ENCODE results near the gene PPP3CB. TPM values are rescaled to one million over a fixed set of nuclear protein-coding genes. Genes with fewer than 3 reads are reported as not detected.

PPP3CB gene
- total RNA-seq, 1 experiment from 2014 or later, result 27.5 TPM

GRCh38 chr10:73471226-73471625 lies 24.6 kb downstream of the PPP3CB start:
- Mint-ChIP-seq H3K36me3 (ENCODE audit: insufficient read depth, unreplicated experiment) (peaks cover 18% of the 10 kb centered on the region), H3K27ac (ENCODE audit: unreplicated experiment) (no peak overlapping the region), H3K27me3 (ENCODE audit: unreplicated experiment) (no peaks in the 10 kb centered on the region), H3K4me1 (ENCODE audit: low read depth, unreplicated experiment) (no peaks in the 10 kb centered on the region), H3K9me3 (ENCODE audit: low read depth, unreplicated experiment) (no peaks in the 10 kb centered on the region), H3K4me3 (ENCODE audit: low read depth, unreplicated experiment) (no peak overlapping the region)
- intact Hi-C loops (cut with micrococcal nuclease; ENCODE audit: unreplicated experiment), result no loop called here
- no peak for DNase-seq
- CTCF ChIA-PET, result no interaction called here
- BruUV-seq (replicated peaks), result no TSS peak
- no peak for TF ChIP-seq CTCF (IDR thresholded peaks at IDR 0.05; ENCODE audit: unreplicated experiment)

DNA sequence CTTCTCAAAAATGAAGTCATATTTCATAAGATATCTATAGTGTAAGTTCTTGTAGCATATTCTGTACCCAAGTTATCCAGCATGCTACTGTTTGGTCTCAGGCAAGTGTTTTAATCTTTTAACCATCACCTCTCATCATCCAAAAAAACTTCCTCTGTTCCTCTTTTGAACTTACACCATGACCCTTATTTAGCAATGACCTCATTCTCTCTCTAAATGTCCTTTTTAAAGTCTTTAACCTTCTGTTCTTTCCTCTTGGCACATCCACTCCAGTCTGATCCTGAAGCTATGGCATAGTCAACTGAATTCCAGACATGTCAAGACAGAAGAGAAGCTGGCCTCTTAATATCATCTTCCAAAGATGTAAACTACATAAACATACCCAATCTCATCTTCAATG lies 26.2 kb downstream of the PPP3CB start:
- H3K4me3 Mint-ChIP-seq (ENCODE audit: low read depth, unreplicated experiment), result no peak overlapping the region
- BruUV-seq (replicated peaks), result no TSS peak
- H3K36me3 Mint-ChIP-seq (ENCODE audit: insufficient read depth, unreplicated experiment), result peaks cover 16% of the 10 kb centered on the region
- TF ChIP-seq CTCF (IDR thresholded peaks at IDR 0.05; ENCODE audit: unreplicated experiment), result no peak
- no peak for DNase-seq
- H3K27ac Mint-ChIP-seq (ENCODE audit: unreplicated experiment), result no peak overlapping the region
- no peaks in the 10 kb centered on the region for H3K4me1 Mint-ChIP-seq (ENCODE audit: low read depth, unreplicated experiment)
- intact Hi-C loops (cut with micrococcal nuclease; ENCODE audit: unreplicated experiment), result no loop called here
- no peaks in the 10 kb centered on the region for H3K9me3 Mint-ChIP-seq (ENCODE audit: low read depth, unreplicated experiment)
- no peaks in the 10 kb centered on the region for H3K27me3 Mint-ChIP-seq (ENCODE audit: unreplicated experiment)
- CTCF ChIA-PET, result no interaction called here

- CTCF ChIA-PET, result no interaction called here
- intact Hi-C loops (cut with micrococcal nuclease; ENCODE audit: unreplicated experiment), result no loop called here
- no peak for DNase-seq
- Mint-ChIP-seq H3K36me3 (ENCODE audit: insufficient read depth, unreplicated experiment) (peaks cover 13% of the 10 kb centered on the region), H3K4me3 (ENCODE audit: low read depth, unreplicated experiment) (no peak overlapping the region), H3K9me3 (ENCODE audit: low read depth, unreplicated experiment) (no peaks in the 10 kb centered on the region), H3K4me1 (ENCODE audit: low read depth, unreplicated experiment) (no peaks in the 10 kb centered on the region), H3K27ac (ENCODE audit: unreplicated experiment) (no peak overlapping the region), H3K27me3 (ENCODE audit: unreplicated experiment) (no peaks in the 10 kb centered on the region)
- TF ChIP-seq CTCF (IDR thresholded peaks at IDR 0.05; ENCODE audit: unreplicated experiment), result no peak
- no TSS peak for BruUV-seq (replicated peaks)
Measured at GRCh38 chr10:73467206-73467605, 28.6 kb downstream of the PPP3CB start.

- CTCF ChIA-PET, result no interaction called here
Measured at GRCh38 chr10:73465978-73466726, 29.7 kb downstream of the PPP3CB start.

More at GRCh38 chr10:73465978-73466726, 29.7 kb downstream of the PPP3CB start:
- no TSS peak for BruUV-seq (replicated peaks)
- no peak overlapping the region for H3K4me3 Mint-ChIP-seq (ENCODE audit: low read depth, unreplicated experiment)
- no peaks in the 10 kb centered on the region for H3K4me1 Mint-ChIP-seq (ENCODE audit: low read depth, unreplicated experiment)
- peaks cover 6% of the 10 kb centered on the region for H3K36me3 Mint-ChIP-seq (ENCODE audit: insufficient read depth, unreplicated experiment)
- TF ChIP-seq CTCF (IDR thresholded peaks at IDR 0.05; ENCODE audit: unreplicated experiment), result no peak
- DNase-seq, result no peak
- no peaks in the 10 kb centered on the region for H3K9me3 Mint-ChIP-seq (ENCODE audit: low read depth, unreplicated experiment)
- no peaks in the 10 kb centered on the region for H3K27me3 Mint-ChIP-seq (ENCODE audit: unreplicated experiment)
- intact Hi-C loops (cut with micrococcal nuclease; ENCODE audit: unreplicated experiment), result no loop called here
- no peak overlapping the region for H3K27ac Mint-ChIP-seq (ENCODE audit: unreplicated experiment)

All from Calu3 (cell line).